DOHH2 (cell line): Measurements from ENCODE around the gene SYNJ2.

Experiments used
- H3F3A ChIP-seq: fragments of 200-600 bp; sonication (generic), shearing (Covaris generic); 2 replicates; pipeline ENCODE4 v1.6.0; 2016; ENCODE audit warnings: antibody characterized with exemption, mild to moderate bottlenecking; ENCODE audit not compliant: control insufficient read depth, insufficient read depth
- H3K27ac ChIP-seq: fragments of 200-600 bp; sonication (generic); 2 replicates; pipeline ENCODE4 v1.5.1; 2014; ENCODE audit warnings: low read depth, mild to moderate bottlenecking, low read length, moderate library complexity
- H3K27me3 ChIP-seq: fragments of 200-600 bp; sonication (generic); 2 replicates; pipeline ENCODE4 v1.6.1; 2014; ENCODE audit warnings: mild to moderate bottlenecking, low read length, mixed read lengths; ENCODE audit not compliant: control insufficient read depth
- H3K36me3 ChIP-seq: fragments of 200-600 bp; sonication (generic); 2 replicates; pipeline ENCODE4 v1.6.1; 2014; ENCODE audit warnings: mild to moderate bottlenecking, low read length, moderate library complexity, mixed read lengths; ENCODE audit not compliant: control insufficient read depth
- H3K4me1 ChIP-seq: fragments of 200-600 bp; sonication (generic); 2 replicates; pipeline ENCODE4 v1.6.1; 2014; ENCODE audit warnings: mild to moderate bottlenecking, low read length, mixed read lengths; ENCODE audit not compliant: control insufficient read depth
- H3K4me2 ChIP-seq: fragments of 200-600 bp; sonication (generic); 2 replicates; pipeline ENCODE4 v1.6.0; 2014; ENCODE audit warnings: mild to moderate bottlenecking, low read length, moderate library complexity
- H3K4me3 ChIP-seq: fragments of 200-600 bp; sonication (generic); 2 replicates; pipeline ENCODE4 v1.5.1; 2014; ENCODE audit warnings: mild to moderate bottlenecking, low read length, mixed read lengths
- H3K79me2 ChIP-seq: fragments of 200-600 bp; sonication (generic); 2 replicates; pipeline ENCODE4 v1.6.1; 2014; ENCODE audit warnings: mild to moderate bottlenecking, low read length, mixed read lengths; ENCODE audit not compliant: control insufficient read depth
- H3K9me2 ChIP-seq: fragments of 200-600 bp; sonication (generic); replicated peaks from 2 replicates; pipeline ENCODE4 v1.6.1; 2014; ENCODE audit warnings: mild to moderate bottlenecking, low read length, mixed read lengths; ENCODE audit not compliant: control insufficient read depth
- H3K9me3 ChIP-seq: fragments of 200-600 bp; sonication (generic); 2 replicates; pipeline ENCODE4 v1.6.1; 2014; ENCODE audit warnings: antibody characterized with exemption, low read length, mixed read lengths; ENCODE audit not compliant: control insufficient read depth, insufficient read depth
- H4K20me1 ChIP-seq: fragments of 200-600 bp; sonication (generic); 2 replicates; pipeline ENCODE4 v1.6.0; 2014; ENCODE audit warnings: low read depth, mild to moderate bottlenecking, antibody characterized with exemption, low read length, moderate library complexity; ENCODE audit not compliant: control insufficient read depth, insufficient read depth
- EZH2phosphoT487 ChIP-seq: fragments of 200-600 bp; sonication (generic); IDR thresholded peaks from 2 replicates; pipeline ENCODE4 v1.6.1; 2017; ENCODE audit warnings: borderline replicate concordance, mild to moderate bottlenecking, antibody characterized with exemption, low read length, moderate library complexity, mixed read lengths
- TF ChIP-seq, protein P1 (sequence below): fragments of 200-600 bp; sonication (generic); IDR thresholded peaks from one replicate; pipeline ENCODE4 v1.5.1; 2014; ENCODE audit warnings: antibody characterized with exemption, mild to moderate bottlenecking, low read depth, low read length; ENCODE audit not compliant: poor library complexity, severe bottlenecking

The SYNJ2 gene

DNA sequence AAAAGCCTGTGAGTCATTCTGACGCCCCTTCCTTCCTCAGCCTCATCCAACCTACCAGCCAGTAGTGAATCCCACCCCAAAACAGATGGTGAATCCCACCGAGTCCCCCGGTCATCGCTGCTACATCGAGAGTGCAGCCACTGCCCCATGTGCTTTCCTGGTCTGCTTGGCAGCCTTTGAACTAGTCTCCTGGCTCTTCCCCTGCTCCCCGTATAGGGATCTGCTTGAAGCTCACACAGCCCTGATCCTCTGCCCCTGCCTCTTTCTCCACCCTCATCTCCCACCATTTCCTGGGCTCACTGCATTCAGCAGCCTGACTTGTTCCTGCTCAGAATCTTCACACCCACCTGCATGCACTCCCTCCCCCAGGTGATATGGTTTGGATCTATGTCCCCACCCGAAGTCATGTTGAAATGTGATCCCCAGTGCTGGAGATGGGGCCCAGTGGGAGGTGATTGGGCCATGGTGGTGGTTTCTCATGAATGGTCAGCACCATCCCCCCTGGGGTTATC, 14.6 kb downstream of the SYNJ2 start:
- H3K27ac ChIP-seq = no peak overlapping the region
- H3K4me1 ChIP-seq = no peaks in the 10 kb centered on the region
- H3K4me3 ChIP-seq = no peak overlapping the region
- H3K36me3 ChIP-seq = no peaks in the 10 kb centered on the region
- no peaks in the 10 kb centered on the region for H4K20me1 ChIP-seq
- no peaks in the 10 kb centered on the region for H3K9me3 ChIP-seq
- TF ChIP-seq EZH2phosphoT487 = no peak
- TF ChIP-seq, protein P1, sequence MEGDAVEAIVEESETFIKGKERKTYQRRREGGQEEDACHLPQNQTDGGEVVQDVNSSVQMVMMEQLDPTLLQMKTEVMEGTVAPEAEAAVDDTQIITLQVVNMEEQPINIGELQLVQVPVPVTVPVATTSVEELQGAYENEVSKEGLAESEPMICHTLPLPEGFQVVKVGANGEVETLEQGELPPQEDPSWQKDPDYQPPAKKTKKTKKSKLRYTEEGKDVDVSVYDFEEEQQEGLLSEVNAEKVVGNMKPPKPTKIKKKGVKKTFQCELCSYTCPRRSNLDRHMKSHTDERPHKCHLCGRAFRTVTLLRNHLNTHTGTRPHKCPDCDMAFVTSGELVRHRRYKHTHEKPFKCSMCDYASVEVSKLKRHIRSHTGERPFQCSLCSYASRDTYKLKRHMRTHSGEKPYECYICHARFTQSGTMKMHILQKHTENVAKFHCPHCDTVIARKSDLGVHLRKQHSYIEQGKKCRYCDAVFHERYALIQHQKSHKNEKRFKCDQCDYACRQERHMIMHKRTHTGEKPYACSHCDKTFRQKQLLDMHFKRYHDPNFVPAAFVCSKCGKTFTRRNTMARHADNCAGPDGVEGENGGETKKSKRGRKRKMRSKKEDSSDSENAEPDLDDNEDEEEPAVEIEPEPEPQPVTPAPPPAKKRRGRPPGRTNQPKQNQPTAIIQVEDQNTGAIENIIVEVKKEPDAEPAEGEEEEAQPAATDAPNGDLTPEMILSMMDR = no peak
- H3K4me2 ChIP-seq = no peak overlapping the region
- H3F3A ChIP-seq = no peaks in the 10 kb centered on the region
- no peaks in the 10 kb centered on the region for H3K9me2 ChIP-seq
- no peaks in the 10 kb centered on the region for H3K27me3 ChIP-seq
- no peaks in the 10 kb centered on the region for H3K79me2 ChIP-seq

DNA sequence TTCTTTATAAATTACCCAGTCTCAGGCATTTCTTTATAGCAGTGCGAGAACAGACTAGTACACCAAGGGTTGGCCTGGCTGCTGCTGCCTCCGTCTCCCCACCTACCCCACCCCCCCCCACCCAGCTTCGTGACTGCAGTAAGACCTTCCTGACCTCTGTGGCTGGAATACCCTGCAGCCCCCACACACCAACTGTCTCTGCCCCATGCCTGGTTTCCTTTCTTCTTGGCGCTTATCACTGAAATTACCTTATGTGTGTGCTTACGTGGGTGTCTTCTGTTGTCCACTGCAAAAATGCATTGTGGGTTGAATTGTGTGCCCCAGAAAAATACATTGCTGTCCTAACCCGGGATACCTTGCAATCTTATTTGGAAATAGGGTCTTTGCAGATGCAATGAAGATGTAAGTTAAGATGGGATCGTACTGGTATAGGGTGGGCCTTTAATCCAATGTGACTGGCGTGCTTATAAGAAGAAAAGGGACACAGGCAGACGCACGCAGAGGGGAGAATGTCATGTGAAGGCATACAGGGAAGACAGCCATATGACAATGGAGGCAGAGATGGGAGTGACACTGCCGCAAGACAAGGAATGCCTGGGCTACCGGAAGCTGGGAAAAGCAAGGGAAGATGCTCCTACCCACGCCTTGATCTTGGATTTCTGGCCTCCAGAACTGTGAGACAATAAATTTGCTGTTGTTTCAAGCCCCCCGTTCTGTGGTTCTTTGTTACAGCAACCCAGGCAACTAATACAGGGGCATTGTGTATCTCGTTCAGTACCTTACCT, 15.4 kb downstream of the SYNJ2 start:
- H3K27me3 ChIP-seq = no peaks in the 10 kb centered on the region
- H3K9me3 ChIP-seq = no peaks in the 10 kb centered on the region
- H3K4me1 ChIP-seq = no peaks in the 10 kb centered on the region
- H3K27ac ChIP-seq = no peak overlapping the region
- no peaks in the 10 kb centered on the region for H3K79me2 ChIP-seq
- H4K20me1 ChIP-seq = no peaks in the 10 kb centered on the region
- no peaks in the 10 kb centered on the region for H3F3A ChIP-seq
- H3K4me3 ChIP-seq = no peak overlapping the region
- H3K9me2 ChIP-seq = no peaks in the 10 kb centered on the region
- no peaks in the 10 kb centered on the region for H3K36me3 ChIP-seq
- TF ChIP-seq, protein P1 = no peak
- TF ChIP-seq EZH2phosphoT487 = no peak
- no peak overlapping the region for H3K4me2 ChIP-seq

DNA sequence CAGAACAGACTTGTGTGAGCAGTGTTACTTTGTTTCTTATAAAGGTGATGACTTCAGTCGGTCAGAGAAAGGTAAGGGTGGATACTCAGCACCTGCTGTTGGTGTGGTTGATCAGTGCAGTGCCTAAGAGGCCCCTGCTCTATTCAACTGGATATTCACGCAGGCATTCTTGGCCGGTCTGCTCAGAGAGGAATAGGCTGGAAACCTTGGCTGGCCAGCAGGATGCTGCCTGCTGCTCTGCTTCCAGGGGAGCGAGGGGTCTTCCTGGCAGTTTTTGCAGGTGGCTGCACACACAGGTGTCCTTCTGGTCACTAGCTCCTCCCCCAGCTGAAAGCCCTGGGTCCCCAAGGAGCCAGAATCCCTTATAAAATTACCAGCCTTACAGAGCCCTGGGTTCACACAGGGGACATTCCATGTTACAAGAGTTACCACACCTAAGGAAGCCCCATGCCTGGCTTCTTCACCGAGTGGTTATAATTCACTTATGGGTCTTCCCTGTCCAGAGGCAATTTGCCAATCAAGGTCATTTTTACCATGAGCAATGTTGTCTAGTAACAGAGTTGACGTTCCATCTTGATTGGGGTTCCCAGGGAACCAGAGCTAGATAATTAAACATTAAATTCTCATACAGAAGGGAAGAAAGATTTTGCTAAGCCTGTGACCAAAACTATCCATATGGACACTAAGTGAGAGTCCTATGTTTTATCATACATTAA, 16.4 kb downstream of the SYNJ2 start:
- no peaks in the 10 kb centered on the region for H3F3A ChIP-seq
- H3K27me3 ChIP-seq = no peaks in the 10 kb centered on the region
- no peaks in the 10 kb centered on the region for H3K9me3 ChIP-seq
- H3K27ac ChIP-seq = no peak overlapping the region
- H3K4me1 ChIP-seq = no peaks in the 10 kb centered on the region
- no peaks in the 10 kb centered on the region for H3K9me2 ChIP-seq
- no peak overlapping the region for H3K4me2 ChIP-seq
- TF ChIP-seq, protein P1 = no peak
- TF ChIP-seq EZH2phosphoT487 = no peak
- H3K4me3 ChIP-seq = no peak overlapping the region
- no peaks in the 10 kb centered on the region for H3K36me3 ChIP-seq
- no peaks in the 10 kb centered on the region for H3K79me2 ChIP-seq
- no peaks in the 10 kb centered on the region for H4K20me1 ChIP-seq
